Activated CD8-positive, alpha-beta memory T cell treated with anti-CD3 and anti-CD28 coated beads, Interleukin-2, amount 50 U/mL, for 1 hour (primary cell): ENCODE results near the gene DDOST.
A peak's percentile ranks its signal among the peaks of the same experiment; 100 is the strongest.

ENCODE experiments used
- DNase-seq: peaks from one replicate; pipeline ENCODE4 v3.0.0-alpha.2; 2020; ENCODE audit errors: extremely low read depth

The DDOST gene

DNA sequence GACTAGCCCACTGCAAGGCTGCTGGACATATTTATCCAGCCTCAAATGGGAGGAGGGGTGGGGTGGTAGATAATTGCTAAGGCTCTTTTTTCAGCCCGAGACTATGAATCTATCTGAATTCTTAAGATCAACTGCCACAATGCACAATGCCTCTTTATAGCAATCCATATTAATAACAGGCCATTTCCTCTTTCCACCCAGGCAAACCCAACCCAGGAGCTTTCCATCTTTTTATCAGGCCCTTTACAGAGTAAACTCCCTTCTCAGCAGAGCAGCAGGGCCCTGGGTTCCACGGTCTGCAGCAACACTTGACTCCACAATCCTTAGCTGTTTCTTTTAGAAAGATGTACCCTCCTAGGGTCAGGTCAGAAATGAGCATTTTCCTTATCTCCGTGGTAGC, 806 bp downstream of the DDOST start:
- no peak for DNase-seq

GRCh38 chr1:20658166-20658915, 2.8 kb downstream of the DDOST start:
- no peak for DNase-seq

GRCh38 chr1:20657024-20657423, 4.1 kb downstream of the DDOST start:
- no peak for DNase-seq

DNA sequence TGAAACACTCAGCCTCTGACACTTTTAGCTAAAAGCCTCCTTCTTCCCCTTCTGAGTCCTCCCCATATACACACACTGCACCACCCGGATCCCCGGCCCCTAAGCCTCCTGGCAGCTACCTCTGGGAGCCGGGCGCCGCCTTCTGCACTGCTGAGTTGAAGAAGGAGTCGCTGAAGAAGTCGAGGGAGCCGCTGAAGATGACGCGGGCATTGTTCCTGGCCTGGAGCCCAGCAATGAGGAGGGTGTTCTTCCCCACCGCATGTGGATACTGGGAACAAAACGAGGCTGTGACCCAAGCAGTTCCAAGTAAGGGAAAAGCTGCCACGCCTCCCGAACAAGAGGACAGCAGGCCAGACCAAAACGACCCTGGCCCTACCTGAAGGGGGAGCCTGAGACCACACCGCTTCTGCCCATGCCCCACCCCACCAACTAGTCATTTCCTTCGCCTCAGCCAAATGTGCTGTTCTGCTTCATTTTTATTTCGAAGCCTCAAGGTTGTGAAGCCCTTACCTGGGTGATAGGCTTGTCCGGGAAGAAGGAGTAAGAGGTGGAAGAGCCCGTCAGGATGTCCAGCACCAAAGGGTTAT, 7.0 kb downstream of the DDOST start:
- no peak for DNase-seq

- no peak for DNase-seq
These were observed 8.9 kb downstream of the DDOST start for GRCh38 chr1:20652300-20652699.

DNA sequence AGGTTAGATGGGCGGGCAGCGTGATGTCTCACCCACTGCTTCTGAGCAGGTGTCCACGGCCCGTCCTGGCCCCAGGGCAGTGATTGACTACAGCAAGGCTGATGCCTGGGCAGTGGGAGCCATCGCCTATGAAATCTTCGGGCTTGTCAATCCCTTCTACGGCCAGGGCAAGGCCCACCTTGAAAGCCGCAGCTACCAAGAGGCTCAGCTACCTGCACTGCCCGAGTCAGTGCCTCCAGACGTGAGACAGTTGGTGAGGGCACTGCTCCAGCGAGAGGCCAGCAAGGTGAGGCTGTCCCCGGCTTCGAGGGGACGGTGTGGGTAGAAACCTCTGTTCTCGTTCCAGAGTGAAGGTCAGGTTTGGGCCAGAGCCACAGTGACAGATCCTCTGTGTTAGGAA, 12.2 kb downstream of the DDOST start:
- no peak for DNase-seq

DNA sequence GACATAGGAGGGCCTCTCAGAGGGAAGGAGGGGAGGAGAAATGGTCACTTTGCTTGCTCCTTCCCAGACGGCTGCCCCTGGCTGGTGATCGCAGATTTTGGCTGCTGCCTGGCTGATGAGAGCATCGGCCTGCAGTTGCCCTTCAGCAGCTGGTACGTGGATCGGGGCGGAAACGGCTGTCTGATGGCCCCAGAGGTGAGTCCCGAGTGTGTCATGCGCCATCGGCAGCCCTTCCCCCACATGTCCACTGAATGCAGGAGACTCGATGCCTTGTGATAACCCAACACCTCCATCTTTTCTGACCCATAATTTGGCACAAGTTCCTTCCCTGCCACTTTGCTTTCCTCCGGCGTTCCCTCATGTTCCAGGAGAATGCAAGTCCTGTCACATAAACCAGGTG, 12.7 kb downstream of the DDOST start:
- no peak for DNase-seq

GRCh38 chr1:20645414-20645813, 15.8 kb downstream of the DDOST start:
- no peak for DNase-seq

- DNase-seq = no peak
These were observed 16.8 kb downstream of the DDOST start for GRCh38 chr1:20644416-20644815.

DNA sequence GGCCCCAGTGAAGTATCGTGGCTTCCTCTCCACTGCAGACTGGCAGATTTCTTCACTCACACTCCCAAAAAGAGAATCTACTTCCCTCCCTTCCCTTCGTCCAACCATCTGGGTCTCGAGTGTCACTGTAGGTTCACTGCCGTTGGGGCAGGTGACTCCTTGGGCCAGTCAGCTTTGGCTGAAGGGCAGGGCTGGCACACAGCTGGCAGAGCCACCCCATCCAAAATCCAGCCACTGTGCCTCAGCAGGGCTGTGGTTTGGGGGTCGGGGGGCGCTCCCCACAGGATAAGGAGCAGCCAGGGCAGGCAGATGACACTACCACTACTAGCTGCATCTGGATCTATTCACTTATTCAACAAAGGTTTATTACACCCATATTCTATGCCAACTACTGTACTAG, 18.1 kb downstream of the DDOST start:
- no peak for DNase-seq

DNA sequence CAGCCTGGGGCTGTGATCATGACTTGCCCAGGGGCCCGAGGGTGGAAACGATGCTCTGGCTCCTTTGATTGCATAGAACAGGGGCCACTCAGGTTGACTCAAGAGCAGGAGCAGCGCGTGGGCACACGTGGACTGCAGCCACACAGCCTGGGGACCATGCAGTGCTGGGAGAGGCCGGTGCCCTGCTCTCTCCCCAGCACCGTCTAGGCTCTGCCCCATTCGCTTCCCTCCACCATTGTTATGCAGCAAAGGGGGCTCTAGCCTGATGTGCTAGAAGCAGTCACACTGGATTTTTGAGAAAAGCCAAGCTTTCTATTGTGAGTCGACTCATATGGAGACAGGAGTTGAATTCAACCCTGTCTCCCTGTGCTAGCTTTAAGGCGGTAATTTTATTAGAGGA, 19.2 kb downstream of the DDOST start:
- DNase-seq = no peak

DNA sequence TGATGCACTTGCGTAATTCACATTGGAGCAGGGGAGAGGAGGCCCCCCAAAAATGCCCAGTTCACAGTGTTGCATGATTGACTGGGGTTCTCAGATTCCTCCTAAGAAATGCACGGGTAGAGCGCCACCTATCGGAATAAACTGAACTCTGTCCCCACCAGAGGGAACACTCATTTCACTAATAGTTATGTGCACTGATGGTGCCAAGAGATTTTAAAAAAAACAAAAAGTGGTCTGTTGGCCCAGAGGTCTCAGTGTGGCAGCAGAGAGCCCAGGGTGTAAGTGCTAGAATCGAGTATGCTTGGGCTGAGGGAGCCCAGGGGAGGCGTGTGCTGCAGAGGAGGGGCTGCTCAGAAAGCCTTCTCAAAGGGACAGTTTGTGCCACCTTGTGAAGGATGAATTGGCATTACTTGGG, 21.0 kb downstream of the DDOST start:
- no peak for DNase-seq

- no peak for DNase-seq
These were observed 24.3 kb downstream of the DDOST start for GRCh38 chr1:20636785-20637347.

DNA sequence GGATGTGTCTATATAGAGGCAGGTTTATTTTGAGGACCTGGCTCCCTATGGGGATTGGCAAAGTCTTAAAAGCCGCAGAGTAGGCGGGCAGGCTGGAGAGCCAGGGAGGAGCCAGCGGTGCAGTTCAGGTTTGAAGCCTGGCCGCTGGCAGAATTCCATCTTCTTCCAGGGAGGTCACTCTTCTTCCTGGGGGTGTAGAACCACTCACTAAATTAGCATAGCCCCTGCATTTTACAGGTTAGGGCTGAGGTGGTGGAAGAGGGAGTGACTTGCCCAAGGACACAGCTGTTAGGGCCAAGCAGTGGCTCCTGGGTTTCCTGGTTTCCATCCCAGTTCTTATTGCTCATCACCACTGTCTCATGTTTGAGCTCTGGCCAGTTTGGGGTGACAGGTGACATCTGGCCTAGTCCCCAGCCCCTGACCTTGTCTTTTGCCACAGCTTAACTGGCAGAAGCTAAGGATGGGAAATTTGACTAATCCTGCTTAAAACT, 26.5 kb downstream of the DDOST start:
- DNase-seq = no peak

DNA sequence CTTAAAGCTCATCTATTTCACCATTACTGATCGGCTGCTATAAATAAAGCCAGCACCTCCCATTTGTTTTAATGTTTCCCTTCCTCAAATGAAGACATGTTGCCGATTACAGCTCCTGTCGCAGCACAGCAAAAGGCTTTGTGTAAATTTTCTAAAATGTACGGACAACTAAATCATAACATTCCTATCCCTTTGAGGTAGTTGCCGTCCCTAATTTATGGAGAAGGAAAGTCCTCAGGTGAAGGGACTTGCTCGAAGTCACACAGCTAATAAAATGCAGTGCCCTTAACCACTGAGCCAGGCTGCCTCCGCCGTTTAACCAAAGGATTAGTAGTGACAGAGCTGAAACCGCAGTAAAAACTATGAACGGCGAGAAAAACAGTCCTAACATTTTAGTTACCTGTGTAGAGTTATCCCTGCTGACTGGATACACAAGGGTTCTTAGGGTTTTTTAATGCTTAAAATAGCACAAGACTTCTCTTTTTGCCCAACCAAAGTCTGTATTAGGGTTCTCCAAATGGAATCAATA, 27.0 kb downstream of the DDOST start:
- DNase-seq = no peak

- DNase-seq = peak; percentile 42
These were observed 27.7 kb downstream of the DDOST start, which contains the start of gene PINK1 for GRCh38 chr1:20633190-20634064. PINK1 (plus strand) TSS chr1:20633458; CDS start chr1:20633549, 91 bp downstream.

DNA sequence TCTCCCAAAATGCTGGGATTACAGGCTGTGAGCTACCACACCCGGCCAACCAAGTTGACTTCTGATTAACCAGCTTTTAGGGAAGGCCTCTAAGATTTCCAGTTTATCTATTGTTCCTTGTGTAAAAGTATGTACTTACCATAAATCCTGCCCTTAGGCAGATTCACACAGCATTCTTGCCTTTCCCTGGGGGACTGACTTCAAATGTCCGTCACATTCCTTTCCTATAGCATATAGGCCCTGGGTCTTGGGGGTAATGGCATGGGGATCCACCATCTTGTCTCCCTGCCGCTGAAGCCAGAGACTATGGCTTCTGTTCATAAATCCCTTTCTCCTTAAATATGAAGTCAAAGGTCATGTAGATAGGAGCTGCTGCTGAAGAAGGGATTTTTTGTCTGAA, 28.8 kb downstream of the DDOST start:
- DNase-seq = no peak

DNA sequence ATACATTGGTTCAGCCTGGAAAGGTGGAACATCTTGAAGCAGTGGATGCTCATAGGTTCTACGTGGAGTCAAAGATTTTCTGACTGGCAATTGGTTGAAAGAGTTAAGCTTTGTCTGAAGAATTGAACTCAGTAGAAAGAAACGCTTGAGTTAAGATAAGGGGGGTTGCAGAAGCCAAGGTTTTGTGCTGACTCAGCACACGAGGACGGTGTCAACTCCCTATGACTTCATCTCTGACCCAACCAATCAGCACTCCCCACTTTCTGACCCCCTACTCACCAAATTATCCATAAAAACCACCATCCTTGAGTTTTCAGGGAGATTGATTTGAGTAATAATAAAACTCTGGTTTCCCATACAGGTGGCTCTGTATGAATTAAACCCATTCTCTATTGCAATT, 30.4 kb downstream of the DDOST start:
- DNase-seq = no peak

GRCh38 chr1:20626524-20626923, 34.6 kb downstream of the DDOST start:
- DNase-seq = no peak

- DNase-seq = no peak
These were observed 35.1 kb downstream of the DDOST start for GRCh38 chr1:20626098-20626427.

- no peak for DNase-seq
These were observed 35.7 kb downstream of the DDOST start for GRCh38 chr1:20625176-20626097.
